ENCODE data around the gene EGFL8.

EGFL8 gene

DNA sequence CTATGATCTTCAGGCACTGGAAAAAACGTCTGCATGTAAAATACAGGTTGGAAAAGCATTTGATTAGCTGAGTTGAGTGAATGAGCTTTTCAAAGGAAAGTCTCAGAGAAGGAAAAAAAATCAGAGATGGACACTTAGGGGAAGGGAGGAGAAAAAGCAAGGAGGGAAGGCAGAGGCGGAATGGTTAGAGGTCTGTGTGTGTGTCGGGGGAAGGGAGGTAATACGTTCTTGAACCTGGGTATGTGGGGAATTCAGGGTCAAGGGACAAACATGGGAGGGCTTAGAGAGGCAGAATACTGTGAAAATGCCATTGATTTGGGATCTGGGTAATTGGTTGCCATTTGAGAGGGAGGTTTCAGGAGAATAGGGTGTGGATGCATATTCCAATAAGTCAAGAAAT is 17.7 kb upstream of the EGFL8 start:
- DNase-seq (ENCODE audit: low read depth), result no peak

DNA sequence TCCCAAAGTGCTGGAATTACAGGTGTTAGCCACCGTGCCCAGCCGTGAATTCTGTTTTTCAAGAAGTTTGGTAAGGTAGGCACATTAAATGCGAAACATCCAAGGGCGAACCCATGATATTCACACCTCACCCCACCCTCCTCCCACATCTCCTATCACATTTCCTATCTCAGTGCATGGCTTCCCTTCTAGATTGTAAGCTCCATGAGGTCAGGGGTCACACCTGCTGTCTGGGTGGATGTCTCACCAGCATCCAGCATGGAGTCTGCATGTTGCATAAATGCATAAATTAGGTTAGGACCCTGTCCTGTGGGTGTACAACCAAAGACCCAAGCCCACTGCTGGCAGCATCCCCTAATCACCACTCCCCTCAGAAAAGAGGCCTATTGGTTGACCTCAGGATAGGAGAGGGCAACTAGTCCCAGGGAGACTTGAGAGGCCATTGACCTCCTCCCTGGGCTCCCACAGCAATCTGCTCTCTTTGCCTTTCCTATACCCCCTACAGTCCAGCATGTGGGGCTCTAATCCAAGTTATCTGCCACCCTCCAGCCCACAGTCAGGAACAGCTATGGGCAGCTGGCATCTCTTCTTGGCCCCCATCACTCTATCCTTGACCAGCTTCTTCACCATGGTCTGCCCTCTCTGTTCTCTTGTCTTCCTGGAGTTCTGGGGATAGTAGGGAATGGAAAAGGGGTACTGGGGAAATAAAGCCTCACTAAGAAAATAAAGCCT is 16.8 kb upstream of the EGFL8 start:
- DNase-seq (ENCODE audit: low read depth), result no peak

DNA sequence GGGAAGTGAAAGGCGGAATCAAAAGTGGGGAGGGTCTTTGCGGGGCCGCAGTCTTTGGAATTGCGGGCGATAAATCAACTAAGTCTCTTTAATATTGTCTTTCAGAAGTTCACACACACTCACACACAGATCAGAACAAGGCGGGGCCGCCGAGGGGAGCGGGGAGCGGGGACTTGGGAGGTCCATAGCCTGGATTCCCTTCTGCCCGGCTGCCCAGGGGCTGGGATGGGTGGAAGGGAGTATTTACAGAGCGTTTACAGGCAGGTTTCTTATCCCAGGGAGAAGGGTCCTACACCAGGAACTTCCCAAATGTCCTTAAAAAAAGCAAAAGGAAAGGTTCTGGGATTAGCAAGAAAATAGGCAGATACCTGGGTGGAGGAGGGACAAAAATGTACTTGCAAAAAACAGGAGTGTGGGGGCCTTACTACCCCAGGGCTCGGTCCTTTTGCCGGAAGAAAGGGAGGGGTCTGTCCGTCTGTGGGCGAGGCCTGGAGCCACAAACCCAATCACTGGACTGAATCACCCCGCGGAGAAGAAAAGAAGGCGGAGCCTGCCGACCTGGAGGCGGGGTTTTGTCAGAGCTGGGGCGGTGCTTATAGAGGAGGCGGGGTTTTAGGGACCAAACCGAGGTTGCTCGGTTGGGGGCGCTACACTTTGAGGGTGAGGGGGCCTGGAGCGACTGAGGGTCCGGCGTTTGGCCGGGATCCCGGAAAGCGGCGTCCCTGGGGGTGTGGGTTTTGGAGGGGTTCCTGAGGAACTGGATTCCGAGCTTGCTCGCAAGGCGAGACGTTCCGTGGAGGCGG is 15.9 kb upstream of the EGFL8 start:
- DNase-seq (ENCODE audit: low read depth), result peak; percentile 49

DNA sequence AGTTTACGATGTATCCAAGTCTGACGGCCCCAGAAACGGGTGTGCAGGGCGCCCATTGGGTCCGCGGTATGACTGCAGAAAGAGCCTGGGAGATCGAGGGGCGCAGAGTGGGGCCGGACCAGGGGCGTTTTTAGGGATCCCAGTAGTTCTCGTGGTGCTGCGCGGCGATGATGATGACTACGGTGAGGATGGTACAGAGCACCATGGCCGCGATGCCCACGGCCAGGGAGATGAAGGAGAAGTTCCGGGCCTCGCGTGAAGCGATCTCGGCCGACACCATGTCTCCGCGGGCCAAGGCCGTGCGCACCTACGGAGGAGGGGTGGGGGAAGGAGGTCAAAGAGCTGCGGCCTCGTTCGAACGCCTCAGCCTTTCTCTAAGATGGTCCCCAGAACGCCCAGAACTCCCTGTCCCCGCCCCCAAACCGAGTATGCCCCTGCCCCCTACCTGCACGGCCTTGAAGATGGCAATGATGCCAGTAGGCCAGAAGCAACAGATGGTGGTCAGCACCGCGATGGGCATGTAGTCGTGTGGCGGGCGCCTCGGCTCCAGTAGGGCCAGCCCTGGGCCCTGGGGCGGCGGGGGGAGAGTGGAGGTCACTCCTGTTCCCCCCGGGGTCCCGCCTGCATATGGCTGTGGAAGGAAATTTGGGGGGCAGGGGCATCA is 15.2 kb upstream of the EGFL8 start:
- DNase-seq (ENCODE audit: low read depth), result no peak

DNA sequence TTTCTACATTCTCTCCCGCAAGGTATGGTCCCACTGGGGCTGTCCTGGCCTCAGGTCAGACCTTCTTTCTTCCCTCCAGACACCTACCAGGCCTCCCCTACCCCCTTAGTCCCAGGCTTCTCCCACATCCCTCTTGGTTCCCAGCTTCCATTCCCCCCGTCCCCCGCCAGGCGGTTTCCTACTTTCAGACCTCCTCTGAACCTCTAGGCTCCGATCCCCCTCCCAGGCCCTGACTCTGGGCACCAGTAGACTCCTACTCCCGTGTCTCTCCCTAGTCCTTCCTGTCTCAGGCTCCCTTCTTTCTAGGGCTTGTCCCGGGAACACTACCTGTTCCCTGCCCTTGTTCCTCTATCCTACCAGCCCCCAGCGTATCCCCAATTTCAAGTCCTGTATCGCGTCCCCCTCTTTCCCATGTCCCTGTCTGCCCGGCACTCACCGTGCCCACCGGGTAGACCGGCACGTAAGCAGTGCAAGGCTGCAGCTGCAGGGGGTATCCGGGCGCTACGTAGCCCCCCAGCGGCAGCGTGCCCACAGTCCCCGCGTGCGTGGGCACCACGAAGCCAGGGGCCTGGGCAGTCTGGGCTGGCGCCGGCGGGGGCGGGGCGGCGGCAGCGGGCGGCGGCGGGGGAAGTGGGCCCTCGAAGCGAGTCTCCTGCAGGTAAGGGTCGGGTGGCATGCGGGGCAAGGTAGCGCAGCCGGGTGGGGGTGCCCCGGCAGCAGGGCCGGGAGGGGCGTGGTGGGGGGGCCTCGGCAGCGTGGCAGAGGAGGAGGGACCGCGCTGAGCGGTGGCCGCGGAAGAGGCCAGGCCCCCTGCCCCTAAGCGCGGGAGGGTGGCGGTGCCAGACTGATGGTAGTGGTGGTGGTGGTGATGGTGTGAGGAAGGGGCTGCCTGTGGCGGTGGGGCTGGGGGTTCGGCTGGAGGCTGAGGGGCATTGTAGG is 14.2 kb upstream of the EGFL8 start:
- no peak for DNase-seq (ENCODE audit: low read depth)

DNA sequence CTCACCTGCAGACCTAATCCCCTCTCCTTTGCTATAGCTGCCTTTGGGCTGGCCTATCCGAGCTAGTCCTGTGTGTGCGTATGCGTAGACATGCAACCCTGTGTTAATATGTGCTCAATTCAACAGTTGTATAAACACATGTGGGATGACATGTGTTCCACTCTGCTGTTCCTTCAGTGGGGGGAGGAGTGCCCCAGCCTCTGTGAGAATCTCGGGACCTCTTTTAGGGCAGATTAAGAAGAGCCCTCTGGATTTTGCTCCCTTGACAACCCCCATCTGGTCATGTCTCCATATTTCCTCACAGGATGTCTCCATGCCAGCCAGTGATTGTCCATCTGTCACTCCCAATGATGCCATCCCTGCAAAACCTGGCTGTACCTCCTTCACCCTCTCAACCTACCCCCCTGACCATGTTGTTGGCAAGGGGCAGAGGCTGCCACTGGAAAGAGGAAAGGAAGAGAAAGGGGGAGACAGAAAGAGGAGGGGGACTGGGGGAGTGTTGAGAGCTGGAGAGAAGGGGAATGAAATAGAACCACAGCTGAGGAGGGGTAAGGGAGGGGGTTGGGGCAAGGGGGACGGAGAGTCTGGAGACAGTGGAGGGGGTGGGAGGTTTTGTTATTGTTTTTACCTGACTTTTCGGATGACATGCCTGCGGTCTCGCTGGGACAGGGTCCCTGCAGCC is 13.1 kb upstream of the EGFL8 start:
- DNase-seq (ENCODE audit: low read depth), result no peak

DNA sequence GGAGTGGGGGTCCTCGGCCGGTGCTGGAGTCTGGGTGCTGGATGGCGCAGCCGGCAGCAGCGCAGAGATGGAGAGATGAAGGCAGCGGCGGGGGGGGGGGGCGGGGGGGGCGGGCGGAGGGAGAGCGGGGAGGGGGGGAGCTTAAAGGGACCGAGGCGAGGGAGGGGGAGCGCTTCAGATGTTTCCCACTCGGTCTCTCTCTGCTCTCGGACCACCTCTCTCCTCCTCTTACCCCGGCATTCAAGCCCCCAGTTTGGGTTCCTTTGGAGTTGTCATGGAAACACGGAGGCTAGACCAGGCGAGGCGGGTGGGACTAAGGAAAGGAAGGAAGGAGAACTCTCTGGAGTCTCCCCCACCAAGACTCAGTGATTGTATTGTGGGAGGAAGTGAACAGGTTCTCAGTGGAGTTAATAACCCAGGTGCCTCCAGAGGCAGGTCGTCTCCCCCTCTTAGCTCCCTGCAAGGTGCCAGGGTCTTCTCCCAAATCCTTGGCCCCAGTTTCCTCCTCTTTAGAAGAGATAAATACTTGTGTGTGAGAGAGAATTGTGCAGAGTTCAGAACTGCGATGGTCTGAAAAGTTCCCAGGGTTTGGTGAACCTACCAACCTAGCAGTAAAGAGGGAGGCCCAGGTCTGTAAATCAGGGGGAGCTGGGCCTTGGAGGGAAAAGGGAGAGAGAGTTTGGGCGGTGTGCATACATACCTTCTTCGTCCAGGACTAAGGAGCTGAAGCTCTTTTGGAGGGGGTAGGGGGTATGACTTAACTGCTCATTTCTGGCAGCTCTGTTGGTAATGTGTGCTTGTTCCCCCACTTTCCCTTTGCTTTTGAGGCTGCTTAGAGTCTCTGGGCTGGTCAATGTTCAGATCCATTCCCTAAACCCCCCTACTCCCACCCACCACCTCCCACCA is 12.3 kb upstream of the EGFL8 start, which contains the start of gene PRRT1:
PRRT1 (minus strand) TSS at position 77 of the 906 bp plus-strand sequence. CDS start 112 bp downstream, outside the sequence.
- DNase-seq (ENCODE audit: low read depth), result no peak

DNA sequence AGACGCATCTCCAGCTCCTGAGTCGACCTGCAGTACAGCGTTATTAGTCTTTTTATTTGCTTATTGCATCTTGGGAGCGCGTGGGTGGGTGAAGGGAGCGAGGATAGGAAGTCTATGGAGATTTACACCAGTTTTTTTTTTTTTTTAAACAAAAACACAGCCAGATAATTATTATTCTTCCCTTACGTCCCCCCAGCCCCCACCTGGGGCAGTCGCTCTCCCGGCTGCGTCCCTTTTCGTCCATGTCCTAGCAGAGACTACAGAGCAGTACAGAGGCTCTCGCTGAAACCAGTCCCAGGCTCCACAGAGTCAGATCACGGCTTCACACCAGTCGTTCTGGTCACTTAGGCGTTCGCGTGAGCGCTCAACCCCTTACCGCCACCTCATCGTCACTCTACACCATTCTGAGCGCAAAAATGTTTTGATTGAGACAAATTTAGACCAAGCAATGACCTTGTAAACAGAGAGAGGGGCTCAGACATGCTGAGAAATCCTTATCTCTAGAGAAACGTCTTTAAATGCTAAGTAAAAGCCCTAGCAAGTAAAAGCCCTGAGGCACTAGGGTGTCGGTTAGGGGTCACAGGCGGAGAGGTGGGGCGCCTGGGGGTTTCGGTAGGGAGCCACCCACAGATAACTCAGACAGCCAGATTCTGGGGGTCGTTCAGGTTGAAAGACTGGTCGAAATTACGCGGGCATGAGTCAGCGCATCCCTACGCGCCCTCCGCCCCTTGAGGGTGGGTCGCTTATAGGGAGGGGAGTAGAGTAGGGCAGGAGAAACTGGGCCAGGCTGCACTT is 11.4 kb upstream of the EGFL8 start:
- no peak for DNase-seq (ENCODE audit: low read depth)

DNA sequence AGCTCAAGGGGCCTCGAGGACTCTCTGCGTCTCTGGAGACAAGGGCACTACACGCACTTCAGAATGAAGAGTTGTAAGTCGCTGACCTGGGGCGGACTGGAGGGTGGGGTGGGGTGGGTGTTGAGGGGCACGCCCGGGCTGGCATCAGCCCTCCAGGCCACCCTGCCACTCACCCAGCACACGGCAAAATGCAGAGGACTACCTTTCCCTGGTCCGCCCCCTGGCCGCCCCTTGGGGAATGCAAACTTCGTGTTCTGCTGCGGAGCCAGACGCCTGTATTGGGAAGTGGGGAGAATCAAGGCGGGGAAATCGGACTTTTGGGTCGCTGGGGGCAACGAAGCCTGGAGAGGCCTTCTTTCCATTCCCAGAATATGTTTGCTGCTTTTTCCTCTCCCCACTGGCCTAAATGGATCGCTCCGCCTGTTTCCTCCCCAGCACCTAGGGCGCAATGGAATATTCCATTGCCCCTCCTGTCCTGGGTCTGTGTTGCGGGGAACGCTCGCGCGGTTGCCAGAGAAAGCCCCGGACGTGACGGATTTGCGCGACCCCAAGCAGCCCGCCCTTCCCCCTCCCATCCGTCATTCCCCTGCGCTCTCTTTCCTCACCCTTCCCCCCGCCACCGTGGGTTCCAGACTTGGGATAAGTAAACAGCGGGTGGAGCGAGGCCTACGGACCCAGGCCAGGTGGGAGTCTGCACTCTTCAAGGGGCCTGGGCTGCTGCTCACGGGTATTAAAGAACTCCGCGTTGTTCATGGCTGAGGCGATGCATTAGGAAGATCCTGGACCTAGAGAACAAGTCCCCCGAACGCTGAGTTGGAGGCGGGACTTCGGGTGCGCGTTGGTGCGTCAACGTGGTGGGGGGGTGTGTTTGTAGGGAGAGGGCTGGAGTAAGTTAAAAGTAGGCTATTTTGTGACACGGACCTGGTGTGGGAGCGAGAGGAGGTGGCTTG is 10.6 kb upstream of the EGFL8 start, which contains the start of gene PPT2:
PPT2 (plus strand) TSS at position 578 of the 950 bp plus-strand sequence. CDS start 454 bp downstream, outside the sequence.
- DNase-seq (ENCODE audit: low read depth), result peak; percentile 77

DNA sequence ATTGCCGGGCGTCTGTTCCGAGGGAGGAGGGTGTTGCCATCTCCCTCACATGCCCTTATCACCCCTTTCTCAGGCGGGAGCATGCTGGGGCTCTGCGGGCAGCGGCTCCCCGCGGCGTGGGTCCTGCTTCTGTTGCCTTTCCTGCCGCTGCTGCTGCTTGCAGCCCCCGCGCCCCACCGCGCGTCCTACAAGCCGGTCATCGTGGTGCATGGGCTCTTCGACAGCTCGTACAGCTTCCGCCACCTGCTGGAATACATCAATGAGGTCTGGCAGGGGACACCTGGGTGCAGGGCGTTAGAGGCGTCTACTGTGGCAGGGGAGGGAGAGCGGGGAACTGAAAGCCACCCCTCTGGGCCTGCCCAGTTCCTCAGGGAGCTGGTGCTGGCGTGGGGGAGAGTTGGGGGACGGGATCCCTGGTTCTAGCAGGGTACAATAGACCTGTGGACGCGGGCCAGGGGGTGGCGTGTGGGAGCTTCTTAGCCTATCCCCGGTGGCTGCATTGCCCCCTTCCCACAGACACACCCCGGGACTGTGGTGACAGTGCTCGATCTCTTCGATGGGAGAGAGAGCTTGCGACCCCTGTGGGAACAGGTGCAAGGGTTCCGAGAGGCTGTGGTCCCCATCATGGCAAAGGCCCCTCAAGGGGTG is 9.8 kb upstream of the EGFL8 start:
- no peak for DNase-seq (ENCODE audit: low read depth)

DNA sequence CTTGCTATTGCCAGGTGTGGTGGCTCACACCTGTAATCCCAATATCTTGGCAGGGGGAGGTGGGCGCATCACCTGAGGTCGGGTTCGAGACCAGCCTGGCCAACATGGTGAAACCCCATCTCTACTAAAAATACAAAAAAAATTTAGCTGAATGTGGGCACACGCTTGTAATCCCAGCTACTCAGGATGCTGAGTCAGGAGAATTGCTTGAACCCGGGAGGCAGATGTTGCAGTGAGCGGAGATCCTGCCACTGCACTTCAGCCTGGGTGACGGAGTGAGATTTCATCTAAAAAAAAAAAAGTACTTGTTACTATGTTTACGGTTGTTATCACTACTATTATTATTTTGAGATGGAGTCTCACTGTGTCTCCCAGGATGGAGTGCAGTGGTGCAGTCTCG is 7.5 kb upstream of the EGFL8 start:
- no peak for DNase-seq (ENCODE audit: low read depth)

DNA sequence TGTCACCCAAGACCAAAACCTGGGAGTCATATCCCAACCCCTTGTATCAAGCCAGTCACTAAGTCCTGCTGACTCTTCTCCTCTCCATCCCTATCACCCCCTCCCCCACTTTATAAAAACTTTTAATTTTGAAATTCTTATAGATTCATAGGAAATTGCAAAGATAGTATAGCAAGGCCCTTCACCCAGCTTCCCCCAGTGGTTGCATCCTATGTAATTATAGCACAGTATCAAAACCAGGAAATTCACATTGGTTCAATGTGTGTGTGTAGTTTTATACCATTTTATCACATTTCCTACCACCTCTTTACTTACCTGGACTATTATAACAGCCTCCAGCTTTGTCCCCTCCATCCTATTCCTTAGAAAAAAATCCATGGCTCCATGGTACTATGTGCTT is 6.3 kb upstream of the EGFL8 start:
- no peak for DNase-seq (ENCODE audit: low read depth)

DNA sequence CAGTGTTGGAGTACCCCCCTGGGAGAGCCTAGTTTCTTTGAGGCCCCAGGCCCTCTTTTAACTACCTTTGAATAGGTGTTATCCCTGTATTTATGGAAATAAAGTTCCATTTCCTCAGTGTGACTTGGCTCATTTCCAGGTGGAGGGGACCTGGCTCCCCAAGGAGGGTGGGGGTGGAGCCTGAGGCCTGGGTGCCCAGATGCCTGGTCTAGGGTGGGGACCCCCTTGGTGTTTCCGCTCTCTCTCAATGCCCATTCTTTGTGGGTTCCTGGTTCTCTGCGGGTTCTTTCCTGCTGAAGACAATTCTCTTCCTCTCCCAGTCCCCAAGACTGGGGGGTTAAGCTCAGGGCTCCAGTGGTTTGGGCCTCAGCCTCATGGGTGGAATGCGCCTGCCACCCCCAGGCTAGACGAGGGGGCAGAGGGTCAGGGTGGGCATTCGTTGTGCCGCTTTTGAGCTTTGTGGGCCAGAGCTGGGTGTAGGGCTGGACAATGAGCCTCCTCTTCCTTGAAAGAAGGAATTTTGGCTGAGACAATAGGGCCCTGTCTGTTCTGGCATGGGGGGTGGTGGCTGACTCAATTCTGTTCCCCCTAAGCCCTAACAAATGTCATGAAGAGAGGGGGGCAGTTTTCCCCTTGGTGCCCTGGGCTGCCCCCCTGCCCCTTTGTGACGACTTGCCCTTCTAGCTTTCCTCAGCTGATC is 686 bp upstream of the EGFL8 start:
- no peak for DNase-seq (ENCODE audit: low read depth)

DNA sequence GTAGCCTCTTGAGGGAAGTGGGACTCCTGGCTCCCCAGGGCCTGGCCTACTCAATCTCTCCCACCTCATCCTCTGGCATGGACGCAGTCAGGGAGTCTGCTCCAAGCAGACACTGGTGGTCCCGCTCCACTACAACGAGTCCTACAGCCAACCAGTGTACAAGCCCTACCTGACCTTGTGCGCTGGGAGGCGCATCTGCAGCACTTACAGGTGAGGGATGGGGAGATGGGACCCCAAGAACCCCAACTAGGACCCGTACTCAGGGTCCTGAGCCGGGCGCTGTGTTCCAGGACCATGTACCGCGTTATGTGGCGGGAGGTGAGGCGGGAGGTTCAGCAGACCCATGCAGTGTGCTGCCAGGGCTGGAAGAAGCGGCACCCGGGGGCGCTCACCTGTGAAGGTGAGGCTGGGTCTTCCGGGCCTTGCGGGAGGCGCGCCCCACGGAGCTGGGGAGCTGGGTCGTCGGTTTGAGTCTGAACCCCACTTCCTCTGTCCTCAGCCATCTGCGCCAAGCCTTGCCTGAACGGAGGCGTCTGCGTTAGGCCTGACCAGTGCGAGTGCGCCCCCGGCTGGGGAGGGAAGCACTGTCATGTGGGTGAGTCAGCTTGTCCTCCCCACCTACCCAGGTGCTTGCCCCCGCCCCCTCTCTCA is 2.1 kb downstream of the EGFL8 start:
- no peak for DNase-seq (ENCODE audit: low read depth)

DNA sequence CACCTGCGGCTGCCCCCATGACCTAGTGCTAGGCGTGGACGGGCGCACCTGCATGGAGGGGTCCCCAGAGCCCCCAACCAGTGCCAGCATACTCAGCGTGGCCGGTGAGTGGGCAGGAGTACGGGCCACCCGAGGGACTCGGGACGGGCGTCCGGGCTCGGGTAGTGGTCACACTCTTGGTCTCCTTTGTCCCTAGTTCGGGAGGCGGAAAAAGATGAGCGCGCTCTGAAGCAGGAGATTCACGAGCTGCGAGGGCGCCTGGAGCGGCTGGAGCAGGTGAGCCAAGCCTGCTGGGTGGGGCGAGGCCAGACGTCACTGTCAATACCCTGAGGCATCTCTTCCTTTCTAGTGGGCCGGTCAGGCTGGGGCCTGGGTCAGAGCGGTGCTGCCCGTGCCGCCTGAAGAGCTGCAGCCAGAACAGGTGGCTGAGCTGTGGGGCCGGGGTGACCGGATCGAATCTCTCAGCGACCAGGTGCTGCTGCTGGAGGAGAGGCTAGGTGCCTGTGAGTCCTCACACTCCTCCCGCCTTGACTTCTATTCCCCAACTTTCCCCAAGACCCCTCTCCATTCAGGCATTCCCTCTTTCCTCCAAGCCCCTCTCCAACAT is 2.9 kb downstream of the EGFL8 start:
- DNase-seq (ENCODE audit: low read depth), result no peak

DNA sequence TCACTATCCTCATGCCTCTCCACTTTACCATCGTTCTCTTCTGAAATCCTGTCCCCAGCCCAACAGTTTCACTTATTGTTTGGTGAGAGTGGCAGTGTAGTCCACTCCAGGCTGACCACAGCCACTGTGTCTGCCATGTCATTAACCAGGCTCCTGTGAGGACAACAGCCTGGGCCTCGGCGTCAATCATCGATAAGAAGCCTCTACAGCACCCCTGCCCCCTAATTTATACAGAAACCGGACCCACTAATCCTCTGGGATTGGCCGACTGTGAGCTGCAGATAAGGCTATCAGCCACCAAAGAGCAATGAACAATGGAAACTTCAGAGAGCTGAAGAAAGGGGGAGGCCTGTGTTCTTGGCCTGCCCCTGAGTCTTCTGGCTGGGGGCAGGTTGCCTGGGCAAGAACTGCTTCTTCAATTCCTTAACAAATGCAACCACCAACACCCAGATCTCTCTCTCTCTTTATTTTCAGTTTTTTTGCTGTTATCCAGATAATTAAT is 3.4 kb downstream of the EGFL8 start:
- DNase-seq (ENCODE audit: low read depth), result no peak
